GM21367 (cell line): ENCODE measurements around the gene KRT8.

Experiments
- ATAC-seq: cut with Tn5 transposase; IDR thresholded peaks from one replicate; pipeline ENCODE4 v1.9.1; 2021; ENCODE audit not compliant: unreplicated experiment

The KRT8 gene

GRCh38 chr12:52925717-52926595 is 21.1 kb upstream of the KRT8 start:
- ATAC-seq = no peak

GRCh38 chr12:52924764-52925716 is 20.2 kb upstream of the KRT8 start:
- no peak for ATAC-seq

DNA sequence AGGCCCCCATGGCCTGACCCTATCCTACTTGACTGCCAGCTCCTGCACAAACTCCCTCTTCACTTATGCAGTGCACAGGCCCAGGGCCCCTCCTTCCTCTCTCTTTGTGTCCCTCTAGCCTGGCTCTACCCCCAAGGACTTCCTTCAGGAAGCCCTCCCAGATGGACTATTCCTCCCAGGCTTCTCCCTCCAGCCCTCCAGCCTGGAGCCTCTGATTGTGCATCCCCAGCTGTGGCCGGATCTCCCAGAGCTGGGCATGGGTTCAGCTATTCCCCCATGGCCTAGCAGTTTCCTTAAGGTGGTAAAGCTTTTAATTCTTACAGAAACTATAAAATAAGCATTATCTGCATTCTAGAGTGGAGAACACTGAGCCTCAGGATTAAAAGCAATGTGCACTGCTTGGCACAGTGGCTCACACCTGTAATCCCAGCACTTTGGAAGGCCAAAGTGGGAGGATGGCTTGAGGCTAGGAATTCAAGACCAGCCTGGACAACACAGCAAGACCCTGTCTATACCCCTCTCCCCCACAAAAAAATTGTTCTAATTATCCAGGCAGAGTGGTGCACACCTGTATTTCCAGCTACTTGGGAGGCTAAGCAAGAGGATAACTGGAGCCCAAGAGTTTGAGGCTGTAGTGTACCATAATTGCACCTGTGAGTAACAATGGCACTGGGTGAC is 16.8 kb upstream of the KRT8 start:
- ATAC-seq = no peak

DNA sequence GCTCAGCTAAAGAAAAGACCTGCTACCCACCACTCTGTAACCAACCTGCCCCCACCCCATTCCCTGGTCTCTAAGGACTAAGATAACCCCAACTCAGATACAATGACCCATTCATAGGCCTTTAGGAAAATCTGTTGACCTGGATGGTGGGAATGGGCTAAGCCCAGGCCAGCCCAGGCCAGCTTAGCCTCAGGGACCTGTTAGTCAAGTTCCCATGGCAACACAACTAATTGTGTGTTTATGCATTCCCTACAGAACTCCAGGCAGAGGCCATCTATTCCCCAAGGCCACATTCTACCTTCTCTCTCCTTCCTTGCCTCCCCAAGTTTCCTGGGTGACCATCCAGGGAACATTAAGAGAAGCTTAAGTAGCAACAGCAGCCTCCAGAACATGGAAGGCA is 16.1 kb upstream of the KRT8 start:
- ATAC-seq = no peak

GRCh38 chr12:52918784-52919183 is 13.9 kb upstream of the KRT8 start:
- ATAC-seq = no peak

DNA sequence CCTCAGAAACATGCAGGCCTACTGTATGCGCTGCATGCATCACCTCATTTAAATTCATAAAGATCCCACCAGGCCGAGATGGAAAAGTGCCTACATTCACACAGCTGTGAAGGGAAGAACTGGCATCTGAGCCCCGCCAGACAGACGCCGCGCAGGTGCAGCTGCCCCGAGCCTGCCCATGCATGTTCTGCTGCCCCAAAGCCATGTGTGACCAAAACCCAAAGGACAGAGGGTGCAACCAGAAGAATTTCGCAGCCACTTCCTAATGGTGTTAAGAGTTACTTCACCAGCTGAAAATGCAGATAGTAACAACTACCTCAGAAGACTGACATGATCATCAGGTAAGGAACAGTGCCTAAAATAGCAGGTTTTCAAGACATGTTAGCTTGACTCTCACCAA is 13.5 kb upstream of the KRT8 start:
- no peak for ATAC-seq

- ATAC-seq = no peak
These were observed 12.9 kb upstream of the KRT8 start for GRCh38 chr12:52917800-52918199.

DNA sequence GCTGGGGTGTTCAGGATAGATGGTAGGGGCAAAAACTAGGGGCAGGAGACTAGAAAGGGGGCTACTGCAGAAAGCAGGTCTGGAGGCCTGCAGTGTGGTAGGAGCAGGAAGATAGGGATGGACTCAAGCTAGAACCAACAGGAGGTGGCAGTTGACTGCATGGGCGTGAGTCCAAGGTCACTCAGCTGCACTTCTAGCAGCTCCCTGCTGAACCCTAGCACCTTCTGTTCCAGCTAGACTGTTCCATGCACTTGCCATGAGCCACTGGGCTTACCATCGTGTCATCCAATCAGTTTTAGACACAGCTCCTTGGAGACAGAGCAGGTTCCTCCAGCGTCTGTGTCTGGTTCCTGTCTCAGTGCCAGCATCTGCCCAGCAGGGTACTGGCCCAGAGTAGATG is 11.3 kb upstream of the KRT8 start:
- no peak for ATAC-seq

DNA sequence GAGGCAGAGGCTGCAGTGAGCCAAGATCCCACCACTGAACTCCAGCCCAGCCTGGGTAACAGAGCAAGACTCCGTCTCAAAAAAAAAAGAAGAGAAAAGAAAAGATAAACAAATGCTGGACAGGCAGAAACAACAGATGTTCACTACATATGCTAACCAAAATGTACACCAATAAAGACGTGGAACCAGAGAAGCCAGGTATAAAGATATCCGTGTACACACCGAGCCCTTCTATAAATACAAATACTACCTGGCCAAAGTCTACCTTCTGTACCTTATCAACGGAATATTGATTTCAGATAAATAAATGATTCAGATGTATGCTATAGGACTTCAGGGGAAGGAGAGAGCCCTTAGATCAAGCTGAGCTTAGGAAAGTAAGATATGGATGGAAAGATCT is 10.8 kb upstream of the KRT8 start:
- ATAC-seq = no peak

- no peak for ATAC-seq
These were observed 9.8 kb upstream of the KRT8 start for GRCh38 chr12:52914576-52915121.

DNA sequence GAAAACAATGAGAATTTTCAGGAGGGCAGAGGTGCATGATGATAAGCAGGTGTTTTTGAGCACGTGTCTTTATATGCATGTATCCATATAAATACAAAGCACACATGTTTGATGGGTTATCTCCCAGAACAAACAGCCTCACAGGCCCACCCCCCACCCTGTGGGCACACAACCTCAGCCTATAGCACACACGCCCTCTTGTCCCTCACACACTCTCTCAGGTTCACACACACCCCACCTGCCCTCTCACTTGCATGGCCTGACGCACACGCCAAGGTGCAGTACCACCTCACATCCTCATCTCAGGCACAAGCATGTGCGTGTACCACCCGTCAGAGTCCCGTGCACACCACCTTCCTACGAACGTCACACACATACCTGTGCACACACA is 8.6 kb upstream of the KRT8 start:
- ATAC-seq = no peak

DNA sequence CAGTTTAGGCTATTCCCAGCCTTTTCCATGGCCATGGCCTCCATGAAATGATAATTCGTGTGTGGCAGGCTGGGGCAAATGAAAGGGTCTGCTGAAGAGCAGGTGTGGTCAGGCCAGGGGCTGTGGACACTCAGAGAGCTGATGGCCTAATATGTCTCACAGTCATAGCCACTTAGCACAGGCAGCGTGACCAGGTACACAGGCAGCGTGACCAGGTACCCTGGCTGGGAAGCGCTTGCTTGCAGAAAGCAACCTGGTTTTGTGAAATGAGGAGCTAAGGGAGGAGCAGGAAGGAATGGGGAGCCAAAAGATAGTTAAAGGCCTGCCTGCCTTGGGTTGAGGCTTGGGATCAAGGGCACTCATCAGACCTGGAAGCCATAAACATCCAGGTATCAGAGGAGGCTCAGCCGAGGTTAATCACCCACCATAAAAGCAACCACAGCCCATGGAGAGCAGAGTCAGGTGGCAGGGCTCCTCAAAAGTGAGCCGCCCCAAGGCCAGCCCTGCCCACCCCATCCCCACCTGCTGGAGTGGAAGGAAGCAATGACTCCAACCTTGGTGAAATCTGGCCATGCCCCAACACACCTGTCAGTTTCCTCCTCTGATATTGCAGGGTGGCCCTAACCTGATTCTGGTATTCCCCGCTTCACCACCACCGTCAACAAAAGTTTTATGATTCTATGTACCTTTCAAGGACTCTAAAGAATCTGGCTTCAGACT is 8.0 kb upstream of the KRT8 start:
- no peak for ATAC-seq

- ATAC-seq = no peak
These were observed 5.5 kb upstream of the KRT8 start for GRCh38 chr12:52910248-52910883.

DNA sequence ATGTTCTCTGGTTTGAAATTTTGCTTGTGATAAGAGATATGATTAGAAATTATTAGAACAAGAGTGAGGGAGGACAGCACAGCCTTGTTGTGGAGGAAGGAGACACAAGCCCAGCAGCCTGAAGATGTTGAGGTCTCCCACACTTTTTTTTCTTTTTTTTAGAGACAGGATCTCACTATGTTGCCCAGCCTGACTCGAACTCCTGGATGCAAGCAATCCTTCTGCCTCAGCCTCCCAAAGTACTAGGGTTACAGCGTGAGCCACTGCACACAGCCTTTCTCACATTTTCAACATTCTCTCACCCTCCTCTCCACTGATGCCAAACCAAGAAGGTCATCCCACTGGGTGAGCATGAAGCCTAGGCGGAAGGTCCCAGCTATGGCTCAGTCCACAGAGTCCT is 4.9 kb upstream of the KRT8 start:
- ATAC-seq = no peak

DNA sequence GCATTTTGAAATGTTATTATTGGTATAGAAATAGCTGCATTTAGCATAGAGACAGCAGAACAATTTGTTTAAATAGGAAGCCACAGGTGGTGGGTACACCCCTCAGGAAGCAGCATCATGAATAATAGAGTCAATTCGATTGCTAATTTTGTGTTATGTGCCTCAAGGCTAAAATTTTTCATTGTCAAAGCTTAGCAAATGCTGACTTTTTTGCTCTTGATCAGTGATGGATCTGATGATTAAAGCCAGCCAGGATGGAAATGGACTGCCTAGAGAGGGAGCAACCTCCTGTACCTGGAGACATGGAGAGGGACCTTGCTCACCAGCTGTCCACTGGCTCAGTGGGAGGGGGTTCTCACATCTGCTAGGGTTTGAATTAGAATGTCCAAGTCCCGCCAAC is 4.5 kb upstream of the KRT8 start:
- ATAC-seq = no peak

- ATAC-seq = no peak
These were observed 2.4 kb upstream of the KRT8 start for GRCh38 chr12:52907092-52907810.

DNA sequence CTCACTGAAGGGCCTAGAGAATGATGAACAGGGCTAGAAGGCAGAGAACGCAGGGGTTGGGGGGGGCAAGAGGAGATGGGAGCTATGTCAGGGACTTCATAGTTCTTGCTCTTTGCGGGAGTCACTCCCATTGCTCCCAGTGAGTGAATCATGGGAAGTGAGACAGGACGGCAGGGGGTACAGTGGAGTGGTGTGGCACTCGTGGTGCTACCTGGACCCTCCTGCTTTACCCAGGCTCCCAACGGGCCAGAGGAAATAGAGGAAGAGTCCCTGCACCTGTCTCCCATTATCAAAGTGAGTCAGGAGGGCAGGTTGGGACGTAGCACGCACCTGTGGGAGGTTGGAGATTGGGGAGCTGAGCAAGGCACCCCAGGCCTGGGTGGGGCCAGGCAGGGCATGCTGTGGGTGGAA is 1.3 kb upstream of the KRT8 start:
- no peak for ATAC-seq

GRCh38 chr12:52903855-52904508 is 894 bp downstream of the KRT8 start:
- ATAC-seq = peak; percentile 53
